ENCODE results near the gene KCNQ1. TPM values are rescaled to one million over a fixed set of nuclear protein-coding genes. Genes with fewer than 3 reads are reported as not detected.
A peak's percentile ranks its signal among the peaks of the same experiment; 100 is the strongest.

Gene KCNQ1
- total and polyA plus RNA-seq, 9 of the 15 experiments (the other 6 are each of a cell fraction or from before 2014, with no cell fraction given), result 0.44 TPM; not detected in 8

- TF ChIP-seq ZNF699 (CRISPR knock-in tag; IDR thresholded peaks at IDR 0.05; ENCODE audit: insufficient replicate concordance), result no peak
These were observed 361.7 kb downstream of the KCNQ1 start (continued) for GRCh38 chr11:2806351-2807024.

GRCh38 chr11:2807025-2807681 is 362.3 kb downstream of the KCNQ1 start:
- peaks cover 12 to 66% of the 10 kb centered on the region in 2 experiments for H3K4me1 ChIP-seq (replicated peaks in 1 of 2; ENCODE audit: control insufficient read depth in 2 of 2, insufficient read depth in 2 of 2, low read length in 2 of 2)
- BruUV-seq (replicated peaks), result no TSS peak
- no peaks in the 10 kb centered on the region for H3K9me1 ChIP-seq (ENCODE audit: control insufficient read depth, insufficient read depth, low read length)
- in situ Hi-C loops (cut with MboI), result no loop called here
- H2AFZ ChIP-seq (ENCODE audit: low read depth, low read length), result no peak overlapping the region; the same call in 1 of the 2 replicates
- H3K9ac ChIP-seq (ENCODE audit: insufficient read depth in 1 of 2, low read depth in 2 of 2, low read length in 2 of 2), result peak overlapping the region in 1 of 2 experiments; percentile 48; a peak in 1 of 4 replicates
- no peak overlapping the region for H3K4me3 ChIP-seq
- 28% methylated on average over 23 of the region's 39 CpGs for WGBS (ENCODE audit: insufficient coverage, low coverage, missing lambda C conversion rate)
- no peaks in the 10 kb centered on the region for H4K20me1 ChIP-seq (replicated peaks; ENCODE audit: control insufficient read depth, insufficient read depth, low read length)
- DNase-seq (ENCODE audit: extremely low read depth in 1 of 4, low spot score in 3 of 4), result peak in 1 of 4 experiments; percentile 34
- intact Hi-C loops (cut with micrococcal nuclease), result no loop called here
- no peak overlapping the region for H3K27ac ChIP-seq (ENCODE audit: extremely low read depth, low read depth, low read length)
- ATAC-seq, result no peak
- POLR2A ChIA-PET, result no interaction called here
- H3K4me2 ChIP-seq (ENCODE audit: insufficient read depth, low read length), result no peak overlapping the region
- 0 out of 2 replicates have a peak, but pooled peaks cover 6% of the 10 kb centered on the region for H3K9me3 ChIP-seq (replicated peaks; ENCODE audit: control insufficient read depth, insufficient read depth, low read depth, low read length)
- CTCF ChIA-PET (ENCODE audit: low intra/inter-chr PET ratio), result no interaction called here
- H3K36me3 ChIP-seq (ENCODE audit: control insufficient read depth, insufficient read depth, low read length), result no peaks in the 10 kb centered on the region
- H3K79me2 ChIP-seq (ENCODE audit: control insufficient read depth, insufficient read depth, low read length), result no peaks in the 10 kb centered on the region
- peaks cover 2 to 10% of the 10 kb centered on the region in 2 experiments; a peak in 1 of 5 replicates for H3K27me3 ChIP-seq (ENCODE audit: control insufficient read depth in 2 of 2, insufficient read depth in 2 of 2, low read length in 2 of 2)
- FAIRE-seq, result no peak
- TF ChIP-seq ZNF395 (CRISPR knock-in tag; IDR thresholded peaks at IDR 0.05) (no peak), ZNF318 (IDR thresholded peaks at IDR 0.05; ENCODE audit: borderline replicate concordance in 1 of 2, low read depth in 1 of 2) (no peak), ZNF740 (CRISPR knock-in tag; IDR thresholded peaks at IDR 0.05) (peak; percentile 84), ZNF740 (tag; IDR thresholded peaks at IDR 0.05) (peak in 1 of 2 experiments; percentile 82; a peak in 2 of 4 replicates), ZNF57 (CRISPR knock-in tag; IDR thresholded peaks at IDR 0.05) (no peak), ZNF766 (CRISPR knock-in tag; conservative IDR thresholded peaks at IDR 0.05) (no peak)
